Esophagus squamous epithelium (tissue), 4 donors: ENCODE measurements around the gene MT1A.

Source experiments
- CTCF ChIP-seq, 6 experiments: fragments of 450-650 bp in 4 of 6; fragments of 200-600 bp in 2 of 6; sonication (generic) in 2 of 6; IDR thresholded peaks; one replicate each; pipeline ENCODE4 v1.5.1; 2016 to 2019; ENCODE audit warnings: antibody characterized with exemption in 6 of 6, mild to moderate bottlenecking in 4 of 6, moderate library complexity in 4 of 6
- POLR2A ChIP-seq, 4 donors: fragments of 450-650 bp; IDR thresholded peaks; one replicate each; pipeline ENCODE4 v1.6.1; 2017; ENCODE audit warnings: antibody characterized with exemption in 4 of 4, mild to moderate bottlenecking in 4 of 4, moderate library complexity in 3 of 4

DNA sequence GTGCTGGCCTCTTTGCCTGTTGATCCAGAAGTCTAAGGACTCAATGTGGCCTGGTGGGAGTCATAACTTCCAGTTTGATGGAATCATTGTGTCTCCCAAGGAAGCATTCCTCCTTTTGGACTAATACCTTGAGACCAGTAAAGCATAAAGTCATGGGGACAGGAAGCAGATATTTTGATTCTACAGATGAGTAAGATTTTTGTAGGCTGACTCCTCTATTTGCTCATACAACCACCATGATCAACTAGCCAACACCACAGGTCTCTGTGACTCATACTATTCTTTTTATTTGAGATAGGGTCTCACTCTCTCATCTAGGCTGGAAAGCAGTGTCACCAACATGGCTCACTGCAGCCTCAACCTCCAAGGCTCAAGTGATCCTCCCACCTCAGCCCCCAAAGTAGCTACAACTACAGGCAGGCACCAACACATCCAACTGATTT is 23.9 kb upstream of the MT1A start:
- TF ChIP-seq CTCF (IDR thresholded peaks at IDR 0.05) (no peak), POLR2A (IDR thresholded peaks at IDR 0.05) (no peak)
